ENCODE results near the gene LRRC26. TPM values are rescaled to one million over a fixed set of nuclear protein-coding genes. Genes with fewer than 3 reads are reported as not detected.

The LRRC26 gene
- polyA plus RNA-seq, 2 of the 4 experiments (the other 2 are of a cell fraction), result 0.08 to 1.0 TPM

GRCh38 chr9:137174722-137175293, 5.0 kb upstream of the LRRC26 start:
- no peak for DNase-seq (ENCODE audit: low read depth in 1 of 2, low spot score in 1 of 2)
- Histone ChIP-seq H3K4me2 (no peak overlapping the region), H3K4me3 (no peak overlapping the region), H3K4me1 (peaks cover 5% of the 10 kb centered on the region; the same call in 1 of the 3 replicates), H3K27ac (no peak overlapping the region), H3K9me3 (no peaks in the 10 kb centered on the region)
- FAIRE-seq, result no peak
- 87% methylated on average over 6 of the region's 34 CpGs for WGBS (ENCODE audit: missing lambda C conversion rate)
- ChIA-PET POLR2A (interaction anchor here (0.5 to 0.6 kb wide), 2 partner anchors 25 to 109 kb away, joined by 3 to 6 read pairs; no protein-coding TSS in a partner anchor), CTCF (interaction anchor here (0.6 to 16.5 kb wide), 7 partner anchors 10 to 53 kb away, joined by 3 to 156 read pairs (median 13); partner anchors contain the start of genes ANAPC2, RNF224 and SSNA1)
- TF ChIP-seq RAD21 (conservative IDR thresholded peaks at IDR 0.05 in 1 of 2, IDR thresholded peaks at IDR 0.05 in 1 of 2), result no peak
- TF ChIP-seq POLR2A (IDR thresholded peaks at IDR 0.05; ENCODE audit: low read length), result no peak
- TF ChIP-seq, protein P1, sequence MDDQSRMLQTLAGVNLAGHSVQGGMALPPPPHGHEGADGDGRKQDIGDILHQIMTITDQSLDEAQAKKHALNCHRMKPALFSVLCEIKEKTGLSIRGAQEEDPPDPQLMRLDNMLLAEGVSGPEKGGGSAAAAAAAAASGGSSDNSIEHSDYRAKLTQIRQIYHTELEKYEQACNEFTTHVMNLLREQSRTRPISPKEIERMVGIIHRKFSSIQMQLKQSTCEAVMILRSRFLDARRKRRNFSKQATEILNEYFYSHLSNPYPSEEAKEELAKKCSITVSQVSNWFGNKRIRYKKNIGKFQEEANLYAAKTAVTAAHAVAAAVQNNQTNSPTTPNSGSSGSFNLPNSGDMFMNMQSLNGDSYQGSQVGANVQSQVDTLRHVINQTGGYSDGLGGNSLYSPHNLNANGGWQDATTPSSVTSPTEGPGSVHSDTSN (IDR thresholded peaks at IDR 0.05), result no peak
- no peak for TF ChIP-seq NPAS2 (CRISPR knock-in tag; IDR thresholded peaks at IDR 0.05; ENCODE audit: borderline replicate concordance)
- no peak for TF ChIP-seq E2F6 (IDR thresholded peaks at IDR 0.05; ENCODE audit: borderline replicate concordance, low read depth)
- TF ChIP-seq USF2 (IDR thresholded peaks at IDR 0.05), result no peak
- no peak for TF ChIP-seq FOSB (CRISPR knock-in tag; IDR thresholded peaks at IDR 0.05)
- no peak for TF ChIP-seq JUN (IDR thresholded peaks at IDR 0.05)
- no peak for TF ChIP-seq NR3C1 (IDR thresholded peaks at IDR 0.05)
- no peak for TF ChIP-seq GATA3 (IDR thresholded peaks at IDR 0.05; ENCODE audit: borderline replicate concordance)
- no peak for TF ChIP-seq CHD4 (IDR thresholded peaks at IDR 0.05; ENCODE audit: borderline replicate concordance)
- no peak for TF ChIP-seq JUNB (IDR thresholded peaks at IDR 0.05)
- no peak for TF ChIP-seq CBX2 (IDR thresholded peaks at IDR 0.05; ENCODE audit: borderline replicate concordance, low read depth)
- TF ChIP-seq CBX8 (IDR thresholded peaks at IDR 0.05), result no peak
- ATAC-seq, result no peak

GRCh38 chr9:137173796-137174664, 4.2 kb upstream of the LRRC26 start:
- DNase-seq (ENCODE audit: low read depth in 1 of 2, low spot score in 1 of 2), result no peak
- H3K9me3 ChIP-seq, result no peaks in the 10 kb centered on the region
- no peak for ATAC-seq
- TF ChIP-seq KDM5A (IDR thresholded peaks at IDR 0.05), result no peak
- no peak for TF ChIP-seq JUN (IDR thresholded peaks at IDR 0.05)
- TF ChIP-seq RCOR1 (IDR thresholded peaks at IDR 0.05; ENCODE audit: low read depth, low read length), result no peak
- TF ChIP-seq NPAS2 (CRISPR knock-in tag; IDR thresholded peaks at IDR 0.05; ENCODE audit: borderline replicate concordance), result no peak
- no peak for TF ChIP-seq E2F6 (IDR thresholded peaks at IDR 0.05; ENCODE audit: borderline replicate concordance, low read depth)
- no peak for TF ChIP-seq RNF2 (IDR thresholded peaks at IDR 0.05; ENCODE audit: borderline replicate concordance, low read depth)
- TF ChIP-seq FOSL2 (IDR thresholded peaks at IDR 0.05), result no peak
- TF ChIP-seq FOSL2 (CRISPR knock-in tag; IDR thresholded peaks at IDR 0.05), result no peak
- TF ChIP-seq CHD2 (IDR thresholded peaks at IDR 0.05; ENCODE audit: low read length, partially characterized antibody), result no peak
- no peak for TF ChIP-seq HOXA7 (CRISPR knock-in tag; IDR thresholded peaks at IDR 0.05)
- TF ChIP-seq FOXS1 (CRISPR knock-in tag; IDR thresholded peaks at IDR 0.05), result no peak
- no peak for TF ChIP-seq POLR2A (IDR thresholded peaks at IDR 0.05; ENCODE audit: low read length)
- no peak for TF ChIP-seq EHMT2 (IDR thresholded peaks at IDR 0.05; ENCODE audit: low read depth)
- no peak for TF ChIP-seq CEBPB (IDR thresholded peaks at IDR 0.05)
- FAIRE-seq, result no peak
- H3K27ac ChIP-seq, result no peak overlapping the region
- 91% methylated on average over 34 of the region's 45 CpGs for WGBS (ENCODE audit: missing lambda C conversion rate)
- ChIA-PET POLR2A (no interaction called here), CTCF (interaction anchor here (1.0 to 16.5 kb wide), 5 partner anchors 9 to 54 kb away, joined by 3 to 156 read pairs (median 17); partner anchors contain the start of genes ANAPC2, RNF224 and SSNA1)
- no peak overlapping the region for H3K4me2 ChIP-seq
- H3K4me3 ChIP-seq, result no peak overlapping the region
- H3K4me1 ChIP-seq, result peaks cover 8% of the 10 kb centered on the region; the same call in 1 of the 3 replicates

Measured in A549 (cell line).